GM19468 (cell line): ENCODE results near the gene MAPK10.
"Not testable (repeated sequence)": the region's sequence is repeated elsewhere in the genome, so short reads cannot be mapped to it uniquely, and the experiment has no call there.

Source experiments
- ATAC-seq: cut with Tn5 transposase; IDR thresholded peaks from one replicate; pipeline ENCODE4 v1.9.1; 2021; ENCODE audit warnings: mild to moderate bottlenecking, moderate library complexity, moderate number of reproducible peaks; ENCODE audit not compliant: unreplicated experiment; ENCODE audit errors: extremely low read depth

MAPK10 gene

GRCh38 chr4:86055898-86056297 is 304.0 kb downstream of the MAPK10 start:
- ATAC-seq = no peak

DNA sequence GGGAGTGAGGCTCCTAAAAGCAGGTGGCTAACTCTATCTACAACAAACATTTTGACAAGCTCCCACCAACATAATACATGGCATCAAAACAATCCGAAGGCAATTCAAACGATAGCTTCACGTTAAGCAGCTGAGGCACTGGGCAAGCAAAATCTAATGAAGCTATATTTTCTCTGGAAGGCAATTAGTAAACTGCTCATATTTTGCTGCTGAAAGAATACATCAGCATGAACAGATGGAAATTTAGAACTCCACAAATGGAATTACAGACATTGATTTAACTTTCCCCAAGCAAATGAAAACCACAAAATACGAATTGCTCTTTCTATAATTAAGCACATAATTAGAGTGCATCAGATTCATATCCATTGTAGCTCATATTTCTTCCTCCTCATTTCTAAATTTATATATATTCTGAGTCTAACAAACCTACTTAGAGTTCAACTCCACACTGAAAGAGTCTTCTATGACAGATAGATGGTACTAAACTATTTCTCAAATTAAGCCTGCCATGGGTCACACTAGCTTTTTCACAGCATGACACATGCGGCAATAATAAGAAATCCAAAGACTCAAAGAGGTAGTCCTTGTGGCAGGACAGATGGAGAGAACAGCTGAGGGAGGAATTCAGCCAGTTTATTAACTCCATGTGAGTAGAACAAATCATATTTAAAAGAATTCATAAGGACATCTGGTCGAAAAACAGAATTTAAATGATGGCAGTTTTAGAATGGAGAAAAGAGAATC is 305.4 kb downstream of the MAPK10 start:
- ATAC-seq = no peak

DNA sequence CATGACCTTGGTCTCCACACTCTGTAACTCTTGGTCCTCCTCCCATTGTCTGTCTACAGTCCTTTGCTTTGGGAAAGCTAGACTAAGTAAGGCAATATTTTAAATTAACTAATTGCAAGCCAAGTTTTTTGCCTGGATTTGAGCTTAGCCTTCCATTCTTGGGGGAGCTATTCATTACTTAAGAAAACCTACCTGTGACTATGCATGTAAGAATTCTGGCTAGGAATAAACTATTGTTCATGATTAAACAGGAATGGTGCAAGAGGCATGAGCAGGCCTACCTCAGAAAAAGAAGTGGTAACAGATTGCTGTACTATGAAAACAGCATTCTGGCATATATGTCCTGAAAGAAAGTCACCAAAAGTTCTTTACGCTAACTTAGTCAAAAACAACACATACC is 309.4 kb downstream of the MAPK10 start:
- ATAC-seq = no peak

GRCh38 chr4:86048426-86048825 is 311.4 kb downstream of the MAPK10 start:
- ATAC-seq = no peak

GRCh38 chr4:86044593-86044985 is 315.3 kb downstream of the MAPK10 start:
- no peak for ATAC-seq

GRCh38 chr4:86043755-86044592 is 315.9 kb downstream of the MAPK10 start:
- ATAC-seq = no peak

- no peak for ATAC-seq
Measured at GRCh38 chr4:86038037-86038436, 321.8 kb downstream of the MAPK10 start.

GRCh38 chr4:86036736-86037135 is 323.1 kb downstream of the MAPK10 start:
- no peak for ATAC-seq

- ATAC-seq = no peak
Measured at GRCh38 chr4:86035688-86036087, 324.2 kb downstream of the MAPK10 start.

GRCh38 chr4:86034616-86035015 is 325.2 kb downstream of the MAPK10 start:
- ATAC-seq = no peak

DNA sequence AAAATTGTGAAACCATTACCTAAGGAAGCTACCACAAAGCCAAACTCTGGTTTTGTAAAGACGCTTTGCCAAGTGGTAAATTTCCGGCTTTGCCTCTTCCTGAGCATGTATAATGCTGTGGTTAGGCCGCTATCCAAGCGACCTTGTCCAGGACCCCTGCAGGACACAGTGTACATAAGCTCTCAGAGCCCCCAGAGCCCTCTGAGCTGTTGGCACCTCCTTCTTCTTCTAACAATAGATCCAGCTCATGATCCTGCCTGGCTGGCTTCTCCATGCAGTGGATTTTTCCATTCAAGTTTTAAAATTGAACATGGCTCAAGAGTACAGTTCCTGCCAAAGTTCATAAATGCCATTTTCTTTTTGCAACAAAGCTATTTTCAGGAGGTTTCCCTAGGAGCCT is 326.7 kb downstream of the MAPK10 start:
- ATAC-seq = no peak

- no peak for ATAC-seq
Measured at GRCh38 chr4:86032476-86033022, 327.3 kb downstream of the MAPK10 start.

GRCh38 chr4:86031927-86032326 is 327.9 kb downstream of the MAPK10 start:
- ATAC-seq = no peak

GRCh38 chr4:86026720-86027119 is 333.1 kb downstream of the MAPK10 start:
- no peak for ATAC-seq

DNA sequence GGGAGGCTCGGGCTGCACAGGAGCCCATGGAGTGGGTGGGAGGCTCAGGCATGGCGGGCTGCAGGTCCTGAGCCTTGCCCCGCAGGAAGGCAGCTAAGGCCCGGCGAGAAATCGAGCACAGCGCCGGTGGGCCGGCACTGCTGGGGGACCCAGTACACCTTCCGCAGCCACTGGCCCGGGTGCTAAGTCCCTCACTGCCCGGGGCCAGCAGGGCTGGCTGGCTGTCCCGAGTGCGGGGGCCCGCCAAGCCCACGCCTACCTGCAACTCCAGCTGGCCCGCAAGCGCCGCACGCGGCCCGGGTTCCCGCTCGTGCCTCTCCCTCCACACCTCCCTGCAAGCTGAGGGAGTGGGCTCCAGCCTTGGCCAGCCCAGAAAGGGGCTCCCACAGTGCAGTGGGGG is 338.2 kb downstream of the MAPK10 start:
- ATAC-seq = not testable (repeated sequence)

DNA sequence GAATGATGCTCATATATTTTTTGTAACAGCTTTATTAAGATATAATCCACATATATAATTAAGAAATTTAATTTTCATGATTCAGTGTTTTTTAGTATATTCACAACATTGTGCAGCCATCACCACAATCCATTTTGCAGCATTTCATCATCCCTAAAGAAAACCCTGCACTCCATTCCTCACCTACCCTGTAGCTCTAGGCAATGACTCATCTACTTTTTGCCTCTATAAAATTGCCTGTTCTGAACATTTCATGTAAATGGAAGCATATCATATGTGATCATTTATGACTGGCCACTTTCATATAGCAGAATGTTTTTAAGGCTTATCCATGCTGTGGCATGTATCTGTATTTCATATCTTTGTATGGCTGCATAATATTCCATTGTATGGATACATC is 339.9 kb downstream of the MAPK10 start:
- no peak for ATAC-seq

DNA sequence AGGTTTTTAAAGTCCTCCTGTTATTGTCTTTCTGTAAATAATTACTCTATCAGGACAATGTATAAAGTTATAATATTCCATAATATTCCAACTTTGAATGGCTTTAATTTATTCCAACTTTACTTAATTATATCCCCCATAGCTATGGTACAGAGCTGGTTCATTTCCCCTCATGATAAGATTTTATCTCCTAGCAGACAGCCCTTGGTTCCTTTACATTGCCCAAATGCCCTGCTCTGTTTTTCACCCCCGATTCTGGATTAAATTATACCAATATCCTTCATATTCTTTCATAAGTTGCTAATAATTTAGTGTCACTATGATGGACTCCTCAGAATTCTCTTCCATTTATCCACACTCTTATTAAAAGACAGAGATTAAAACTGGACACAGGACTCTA is 340.5 kb downstream of the MAPK10 start:
- no peak for ATAC-seq

GRCh38 chr4:86015412-86016350 is 344.2 kb downstream of the MAPK10 start:
- no peak for ATAC-seq

DNA sequence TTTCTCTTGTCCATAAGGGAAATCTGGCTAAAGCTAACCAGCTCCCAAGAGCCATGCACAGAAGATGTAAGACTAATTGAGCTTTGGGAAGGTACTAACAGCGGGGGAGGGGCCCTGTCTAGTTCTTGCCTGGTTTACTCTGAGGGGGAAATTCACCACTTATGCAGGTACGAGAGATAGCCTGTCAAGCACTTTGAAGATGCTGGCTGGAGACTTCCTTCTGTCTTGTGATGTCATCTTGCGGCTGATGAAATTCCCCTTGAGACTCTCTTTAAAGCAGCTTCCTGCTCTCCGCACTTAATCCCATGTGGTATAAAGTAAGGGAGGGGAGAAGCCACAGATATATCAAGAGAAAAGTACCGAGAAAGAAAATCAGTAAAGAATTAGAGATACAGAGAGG is 345.3 kb downstream of the MAPK10 start:
- no peak for ATAC-seq

- ATAC-seq = no peak
Measured at GRCh38 chr4:86013621-86014020, 346.2 kb downstream of the MAPK10 start.
